ENCODE results near the gene PJVK.

PJVK gene

GRCh38 chr2:178450774-178451525 lies at the start of gene PJVK, which contains the start of gene PRKRA:
Gene PJVK, plus strand, starts transcription at chr2:178451378. Its CDS starts 2,032 bp downstream, at chr2:178453410.
Gene PRKRA, minus strand, starts transcription at chr2:178451175. Its CDS starts 145 bp downstream, at chr2:178451030.
- peak within 1 kb of the TSS; percentile 86 to 90 for H3K4me3 ChIP-seq (ENCODE audit: low read depth in 1 of 2, low read length in 1 of 2)
- no peaks in the 10 kb centered on the region for H3K27me3 ChIP-seq
- no peaks in the 10 kb centered on the region for H3K9me3 ChIP-seq
- peak within 1 kb of the TSS; percentile 90 for H3K27ac ChIP-seq
- peaks cover 16 to 19% of the 10 kb centered on the region in 2 experiments for H3K4me1 ChIP-seq (ENCODE audit: control insufficient read depth in 1 of 2, insufficient read depth in 1 of 2, low read depth in 1 of 2, low read length in 1 of 2)
- H3K36me3 ChIP-seq: no peaks in the 10 kb centered on the region
- TF ChIP-seq CTCF (IDR thresholded peaks at IDR 0.05): peak; percentile 45

DNA sequence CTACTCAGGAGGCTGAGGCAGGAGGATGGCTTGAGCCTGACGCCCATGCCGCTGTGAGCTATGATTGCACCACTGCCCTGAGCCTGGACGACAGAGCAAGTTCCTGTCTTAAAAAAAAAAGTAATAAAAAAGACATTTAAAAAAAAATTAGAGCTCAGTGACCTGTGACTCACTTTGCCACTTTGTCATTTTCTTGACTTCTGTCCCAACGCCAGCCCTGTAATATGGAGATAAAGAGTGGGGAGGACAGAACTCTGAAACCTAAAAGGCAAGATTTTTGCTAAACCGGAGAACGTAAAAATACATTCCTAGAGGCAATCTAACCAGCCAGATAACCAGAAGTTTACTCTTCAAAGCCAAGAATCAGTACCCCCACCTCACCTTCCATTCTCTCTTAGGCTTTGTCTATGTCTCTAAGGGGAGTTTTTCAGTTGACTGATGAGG lies 49.2 kb upstream of the PJVK start:
- H3K27me3 ChIP-seq: no peaks in the 10 kb centered on the region
- TF ChIP-seq CTCF (IDR thresholded peaks at IDR 0.05): no peak

GRCh38 chr2:178403671-178404306 lies 47.4 kb upstream of the PJVK start:
- H3K4me1 ChIP-seq (ENCODE audit: control insufficient read depth in 1 of 2, insufficient read depth in 1 of 2, low read depth in 1 of 2, low read length in 1 of 2): no peaks in the 10 kb centered on the region
- no peaks in the 10 kb centered on the region for H3K36me3 ChIP-seq
- H3K27me3 ChIP-seq: no peaks in the 10 kb centered on the region
- TF ChIP-seq CTCF (IDR thresholded peaks at IDR 0.05): no peak
- H3K9me3 ChIP-seq: no peaks in the 10 kb centered on the region
- no peak overlapping the region for H3K27ac ChIP-seq
- no peak overlapping the region for H3K4me3 ChIP-seq (ENCODE audit: low read depth in 1 of 2, low read length in 1 of 2)

More for the DNA sequence above, 49.2 kb upstream of the PJVK start:
- Histone ChIP-seq H3K36me3 (no peaks in the 10 kb centered on the region), H3K9me3 (no peaks in the 10 kb centered on the region), H3K27ac (no peak overlapping the region), H3K4me3 (ENCODE audit: low read depth in 1 of 2, low read length in 1 of 2) (no peak overlapping the region), H3K4me1 (ENCODE audit: control insufficient read depth in 1 of 2, insufficient read depth in 1 of 2, low read depth in 1 of 2, low read length in 1 of 2) (no peaks in the 10 kb centered on the region)

DNA sequence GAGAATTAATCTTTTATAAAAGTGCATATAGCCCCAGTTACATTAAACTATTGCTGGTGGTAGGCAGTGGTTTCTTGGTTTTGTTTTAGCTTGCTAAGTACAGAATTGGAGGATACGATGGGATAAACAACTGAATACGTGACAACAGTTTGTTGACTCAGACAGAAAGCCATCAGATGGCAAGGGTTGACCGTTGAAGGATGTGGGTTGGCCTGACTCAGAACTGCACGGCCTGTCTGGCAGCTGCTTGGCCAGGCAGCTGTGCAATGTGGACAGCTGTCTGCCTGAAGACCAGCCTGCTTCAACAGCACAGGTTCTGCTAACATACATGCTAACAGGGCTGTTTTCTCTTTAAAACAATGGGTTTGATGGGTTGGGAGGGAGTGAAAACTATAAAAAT lies 46.8 kb upstream of the PJVK start:
- no peak overlapping the region for H3K27ac ChIP-seq
- H3K27me3 ChIP-seq: no peaks in the 10 kb centered on the region
- H3K4me1 ChIP-seq (ENCODE audit: control insufficient read depth in 1 of 2, insufficient read depth in 1 of 2, low read depth in 1 of 2, low read length in 1 of 2): no peaks in the 10 kb centered on the region
- no peak for TF ChIP-seq CTCF (IDR thresholded peaks at IDR 0.05)
- H3K36me3 ChIP-seq: no peaks in the 10 kb centered on the region
- no peak overlapping the region for H3K4me3 ChIP-seq (ENCODE audit: low read depth in 1 of 2, low read length in 1 of 2)
- H3K9me3 ChIP-seq: no peaks in the 10 kb centered on the region

DNA sequence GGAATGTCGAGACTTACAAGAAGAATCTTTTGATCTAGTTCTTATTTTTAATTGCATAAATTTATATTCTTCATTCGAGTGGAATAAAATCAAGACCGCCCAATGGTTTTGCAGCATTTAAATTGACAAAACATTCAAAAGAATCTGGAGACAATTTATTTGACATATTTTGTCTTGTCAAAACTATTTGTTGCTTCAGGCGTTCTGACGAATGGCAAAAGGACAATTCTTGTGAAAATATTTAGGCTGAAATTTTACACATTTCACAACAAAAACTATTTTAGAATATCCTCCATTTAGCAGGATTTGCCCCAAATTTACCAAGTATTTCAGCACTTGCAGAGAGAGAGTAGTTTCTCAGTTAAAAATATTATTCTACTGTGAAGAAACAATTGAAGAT lies 41.9 kb upstream of the PJVK start:
- Histone ChIP-seq H3K27ac (no peak overlapping the region), H3K4me3 (ENCODE audit: low read depth in 1 of 2, low read length in 1 of 2) (no peak overlapping the region), H3K4me1 (ENCODE audit: control insufficient read depth in 1 of 2, insufficient read depth in 1 of 2, low read depth in 1 of 2, low read length in 1 of 2) (peaks cover 11% of the 10 kb centered on the region in 2 experiments), H3K9me3 (no peaks in the 10 kb centered on the region), H3K36me3 (no peaks in the 10 kb centered on the region), H3K27me3 (no peaks in the 10 kb centered on the region)
- no peak for TF ChIP-seq CTCF (IDR thresholded peaks at IDR 0.05)
